Choroid plexus epithelial cell (primary cell): ENCODE results near the gene SAP30L.

Experiments used
- DNase-seq: peaks from one replicate; pipeline ENCODE4 v3.0.0-alpha.2; 2010; ENCODE audit warnings: low read depth
- H3K4me3 ChIP-seq: 2 replicates; pipeline ENCODE4 v1.5.1; 2011; ENCODE audit warnings: low read depth, mild to moderate bottlenecking, control low read depth, low read length, moderate library complexity
- TF ChIP-seq, protein P1 (sequence below): conservative IDR thresholded peaks from 2 replicates; pipeline ENCODE4 v1.5.1; 2011; ENCODE audit warnings: low read depth, mild to moderate bottlenecking, control low read depth, inconsistent platforms, low read length, moderate library complexity

Gene SAP30L

DNA sequence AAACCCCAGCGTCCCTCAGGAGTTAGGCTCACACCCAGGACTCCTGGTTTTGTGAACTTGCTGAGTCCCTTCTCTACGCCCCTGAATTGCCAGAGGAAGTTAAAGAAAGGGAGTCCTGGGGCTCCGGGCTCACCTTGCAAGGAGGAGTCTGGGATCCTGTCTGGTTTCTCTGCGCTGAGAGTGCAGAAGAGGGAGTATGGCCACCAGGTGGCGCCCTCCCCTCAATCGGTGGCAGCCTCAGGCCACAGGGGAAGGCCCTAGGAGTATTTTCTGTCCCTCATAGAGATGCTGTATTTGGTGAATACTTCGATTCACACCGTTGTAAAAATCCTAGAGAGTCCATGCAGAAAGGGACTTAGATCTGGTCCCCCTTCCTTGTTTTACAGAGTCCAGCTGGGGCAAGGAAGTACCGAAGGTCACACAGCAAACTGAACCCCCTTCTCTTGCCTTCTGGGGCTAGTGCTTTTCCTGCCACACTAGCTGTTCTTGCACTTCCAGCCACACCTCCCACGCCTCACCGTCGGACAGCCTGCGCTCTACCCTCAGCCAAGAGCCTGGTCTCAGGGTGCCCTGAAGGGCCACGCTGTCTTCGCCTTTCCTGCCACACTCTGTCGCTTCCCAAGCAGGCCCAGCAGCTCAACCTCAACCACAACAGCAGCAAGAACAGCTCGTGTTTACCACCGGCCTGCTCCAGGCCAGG, 22.0 kb downstream of the SAP30L start:
- DNase-seq, result peak; percentile 79
- TF ChIP-seq, protein P1, sequence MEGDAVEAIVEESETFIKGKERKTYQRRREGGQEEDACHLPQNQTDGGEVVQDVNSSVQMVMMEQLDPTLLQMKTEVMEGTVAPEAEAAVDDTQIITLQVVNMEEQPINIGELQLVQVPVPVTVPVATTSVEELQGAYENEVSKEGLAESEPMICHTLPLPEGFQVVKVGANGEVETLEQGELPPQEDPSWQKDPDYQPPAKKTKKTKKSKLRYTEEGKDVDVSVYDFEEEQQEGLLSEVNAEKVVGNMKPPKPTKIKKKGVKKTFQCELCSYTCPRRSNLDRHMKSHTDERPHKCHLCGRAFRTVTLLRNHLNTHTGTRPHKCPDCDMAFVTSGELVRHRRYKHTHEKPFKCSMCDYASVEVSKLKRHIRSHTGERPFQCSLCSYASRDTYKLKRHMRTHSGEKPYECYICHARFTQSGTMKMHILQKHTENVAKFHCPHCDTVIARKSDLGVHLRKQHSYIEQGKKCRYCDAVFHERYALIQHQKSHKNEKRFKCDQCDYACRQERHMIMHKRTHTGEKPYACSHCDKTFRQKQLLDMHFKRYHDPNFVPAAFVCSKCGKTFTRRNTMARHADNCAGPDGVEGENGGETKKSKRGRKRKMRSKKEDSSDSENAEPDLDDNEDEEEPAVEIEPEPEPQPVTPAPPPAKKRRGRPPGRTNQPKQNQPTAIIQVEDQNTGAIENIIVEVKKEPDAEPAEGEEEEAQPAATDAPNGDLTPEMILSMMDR, result peak; percentile 95
- no peak overlapping the region for H3K4me3 ChIP-seq

DNA sequence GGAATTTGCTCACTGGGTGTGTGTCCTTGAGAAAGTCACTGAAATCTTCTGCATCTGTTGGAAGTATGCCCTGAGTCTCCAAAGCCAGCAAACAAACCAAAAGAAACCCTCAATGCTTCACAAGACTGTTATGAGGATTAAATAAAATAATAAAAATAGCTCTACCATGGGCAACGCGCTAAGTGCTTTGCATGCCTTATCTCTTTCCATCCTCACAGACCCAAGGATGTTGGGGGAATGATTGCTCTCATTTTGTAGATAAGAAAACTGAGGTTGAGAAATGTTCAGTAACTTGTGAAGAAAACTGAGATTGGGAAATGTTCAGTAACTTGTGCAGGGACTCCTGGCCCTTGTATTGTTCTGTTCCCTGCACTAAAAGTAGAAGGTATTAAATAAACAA, 24.3 kb downstream of the SAP30L start:
- TF ChIP-seq, protein P1, result no peak
- no peak for DNase-seq
- no peak overlapping the region for H3K4me3 ChIP-seq

DNA sequence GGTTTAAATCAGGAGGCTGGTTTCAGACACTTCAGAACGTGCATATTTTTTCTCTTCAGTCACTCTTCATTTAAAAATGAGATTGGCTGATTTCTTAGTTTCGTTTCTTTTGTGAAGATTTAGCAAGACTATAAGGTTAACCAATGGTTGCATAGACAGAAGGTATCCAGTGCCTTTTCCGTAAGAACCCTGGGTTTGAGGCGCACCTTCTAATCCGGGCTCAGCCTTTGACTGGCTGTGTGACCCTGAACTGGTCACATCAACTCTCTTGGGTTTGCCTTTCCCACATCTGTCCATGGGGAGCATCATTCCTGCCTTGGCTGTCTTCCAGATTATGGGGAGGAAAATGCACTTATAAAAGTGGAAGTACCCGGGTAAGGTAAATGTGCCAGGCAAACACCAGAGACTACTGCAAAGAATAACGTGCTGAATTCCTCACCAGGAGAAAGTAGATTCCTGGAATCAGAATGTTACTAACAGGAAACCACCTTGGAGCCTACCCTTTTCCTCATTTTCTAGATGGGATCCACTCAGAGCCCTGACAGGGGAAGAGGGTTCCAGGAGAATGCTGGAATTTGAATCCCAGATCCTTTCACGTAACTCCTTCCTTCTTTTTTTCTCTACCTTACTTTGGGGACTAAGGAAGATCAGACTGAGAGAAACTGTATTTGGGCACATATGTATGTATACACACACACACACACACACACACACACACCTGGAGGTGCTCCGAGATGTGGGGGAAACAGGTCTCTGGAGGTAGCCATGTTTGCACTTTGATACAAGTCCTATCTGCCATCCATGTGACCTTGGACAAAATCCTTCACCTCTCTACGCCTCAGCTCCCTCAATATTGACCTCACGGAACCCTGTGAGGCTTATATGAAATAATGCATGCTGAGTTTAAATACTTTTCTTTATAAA, 25.4 kb downstream of the SAP30L start:
- TF ChIP-seq, protein P1, result no peak
- no peak overlapping the region for H3K4me3 ChIP-seq
- DNase-seq, result no peak

DNA sequence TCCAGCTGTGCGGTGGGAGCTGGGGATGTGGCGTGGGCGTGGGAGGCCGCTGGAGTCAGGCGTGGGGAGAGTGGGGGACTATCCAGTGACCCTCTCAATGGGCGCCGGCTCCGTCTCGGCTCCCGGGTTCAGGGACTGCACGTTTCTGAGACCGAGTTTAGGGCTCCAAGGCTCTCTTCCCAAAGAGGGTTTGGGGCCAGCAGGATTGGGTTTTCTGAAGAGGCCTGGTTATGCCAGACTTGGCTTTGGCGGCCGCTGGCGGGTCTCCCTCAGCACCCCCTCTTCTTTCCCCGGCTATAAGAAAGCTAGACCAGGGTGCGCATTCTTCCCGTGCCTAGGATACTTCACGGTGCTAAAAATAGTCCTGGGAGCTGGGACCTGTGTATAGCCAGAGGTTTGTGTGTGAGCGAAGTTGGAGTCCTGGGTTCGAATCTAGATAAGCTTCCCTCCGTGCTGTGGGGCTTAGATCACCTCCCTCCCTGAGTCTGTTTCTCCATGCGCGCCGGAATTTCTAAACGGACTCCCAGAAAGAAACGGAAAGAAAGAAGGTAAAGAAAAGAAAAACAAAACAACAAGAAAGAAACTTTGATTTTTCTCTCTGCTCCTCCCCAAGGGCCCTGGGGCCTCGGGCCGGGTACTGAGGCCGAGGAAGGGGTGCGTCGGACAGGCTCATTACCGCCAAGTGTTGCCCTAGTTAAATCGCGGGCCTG, 27.2 kb downstream of the SAP30L start:
- no peak overlapping the region for H3K4me3 ChIP-seq
- DNase-seq, result no peak
- TF ChIP-seq, protein P1, result no peak

DNA sequence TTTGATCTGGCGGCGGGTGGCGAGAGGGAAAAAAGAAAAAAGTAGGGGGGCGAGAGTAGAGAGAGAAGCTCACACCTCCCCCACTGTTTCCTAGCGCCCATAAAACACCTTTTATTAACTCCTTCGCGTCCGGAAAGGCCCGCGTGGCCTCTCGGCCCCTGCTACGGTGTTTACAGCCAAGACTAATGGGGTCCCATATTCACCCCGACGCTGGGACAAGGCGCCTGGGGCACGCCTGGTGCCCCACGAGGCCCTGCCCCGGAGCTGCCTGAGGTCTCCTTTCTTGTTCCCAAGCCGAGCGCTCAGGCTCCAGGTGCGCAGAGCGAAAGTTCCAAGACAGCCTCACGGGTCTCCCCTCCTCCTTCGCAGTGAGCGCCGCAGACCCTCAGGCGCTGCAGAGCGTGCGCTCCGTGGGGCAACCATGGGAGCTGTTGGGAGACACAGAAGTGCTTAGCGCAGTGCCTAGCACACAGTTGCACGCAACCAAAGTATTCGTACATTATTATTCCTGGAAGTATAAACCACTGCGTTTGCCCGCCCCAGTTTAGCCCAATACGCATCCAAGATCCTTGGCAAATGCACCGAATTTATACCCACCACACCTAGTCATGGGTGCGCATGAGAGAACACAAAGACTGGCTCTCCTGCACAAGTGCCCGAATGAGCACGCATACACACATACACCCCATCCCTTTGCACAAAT, 27.9 kb downstream of the SAP30L start:
- H3K4me3 ChIP-seq, result no peak overlapping the region
- TF ChIP-seq, protein P1, result no peak
- no peak for DNase-seq
